SK-N-SH (cell line): ENCODE data around the gene MAGI3. TPM values are rescaled to one million over a fixed set of nuclear protein-coding genes. Genes with fewer than 3 reads are reported as not detected.

Experiments
- CTCF ChIA-PET: fragments of 300-600, 350-600 bp; formaldehyde crosslinking; extraction: SDS; loops from one replicate; lab custom pipeline; 2021; lab: Yijun Ruan, JAX
- POLR2A ChIA-PET: fragments of 350-600 bp; sonication (Branson Sonifier 250); formaldehyde crosslinking; extraction: SDS; loops from one replicate; lab custom pipeline; 2020; ENCODE audit warnings: antibody characterized with exemption, inconsistent platforms; lab: Yijun Ruan, JAX
- DNase-seq: peaks from one replicate; pipeline ENCODE4 v3.0.0; 2012
- H2AFZ ChIP-seq: fragments of 200-600 bp; sonication (generic); 2 replicates; pipeline ENCODE4 v1.8.1; 2016; ENCODE audit warnings: antibody characterized with exemption, mild to moderate bottlenecking, low read depth
- H3F3A ChIP-seq: fragments of 200-600 bp; sonication (generic); replicated peaks from 2 replicates; pipeline ENCODE3; 2016; ENCODE audit warnings: antibody characterized with exemption, mild to moderate bottlenecking; ENCODE audit not compliant: insufficient read depth
- H3K27ac ChIP-seq, 2 experiments: fragments of 200-500 bp in 1 of 2; fragments of 200-600 bp in 1 of 2; sonication (Bioruptor generic) in 1 of 2; sonication (generic), shearing (Covaris generic) in 1 of 2; 2 replicates each; pipeline versions ENCODE4 v1.5.1 to v1.6.1; 2014 to 2016; ENCODE audit warnings: low read depth in 2 of 2, inconsistent platforms in 1 of 2, low read length in 1 of 2, mild to moderate bottlenecking in 1 of 2, mixed read lengths in 1 of 2
- H3K27me3 ChIP-seq: fragments of 200-600 bp; sonication (generic), shearing (Covaris generic); 2 replicates; pipeline ENCODE4 v1.6.1; 2016; ENCODE audit warnings: mixed run types; ENCODE audit not compliant: insufficient read depth
- H3K36me3 ChIP-seq, 2 experiments: fragments of 200-500 bp in 1 of 2; fragments of 200-600 bp in 1 of 2; sonication (Bioruptor generic) in 1 of 2; sonication (generic) in 1 of 2; replicated peaks in 1 of 2; 2 replicates each; pipeline versions ENCODE3 to v1.5.1; 2014 to 2016; ENCODE audit warnings: low read length in 1 of 2, mild to moderate bottlenecking in 1 of 2; ENCODE audit not compliant: insufficient read depth in 2 of 2, control insufficient read depth in 1 of 2
- H3K4me1 ChIP-seq, 2 experiments: fragments of 200-500 bp in 1 of 2; fragments of 200-600 bp in 1 of 2; sonication (Bioruptor generic) in 1 of 2; sonication (generic), shearing (Covaris generic) in 1 of 2; 2 replicates each; pipeline versions ENCODE4 v1.5.1 to v1.6.1; 2014 to 2016; ENCODE audit warnings: low read depth in 1 of 2, low read length in 1 of 2, mixed run types in 1 of 2; ENCODE audit not compliant: insufficient read depth in 2 of 2, control insufficient read depth in 1 of 2
- H3K4me2 ChIP-seq: fragments of 200-600 bp; sonication (generic), shearing (Covaris generic); 2 replicates; pipeline ENCODE4 v1.6.1; 2017; ENCODE audit warnings: mixed run types
- H3K4me3 ChIP-seq, 2 experiments: fragments of 200-500 bp in 1 of 2; fragments of 200-600 bp in 1 of 2; sonication (Bioruptor generic) in 1 of 2; sonication (generic), shearing (Covaris generic) in 1 of 2; 2 replicates each; pipeline versions ENCODE4 v1.5.1 to v1.8.1; 2014 to 2016; ENCODE audit warnings: low read depth in 2 of 2, inconsistent platforms in 1 of 2, low read length in 1 of 2, mild to moderate bottlenecking in 1 of 2, mixed read lengths in 1 of 2, moderate library complexity in 1 of 2
- H3K79me2 ChIP-seq: fragments of 200-600 bp; sonication (generic); 2 replicates; pipeline ENCODE4 v1.8.1; 2017; ENCODE audit warnings: mild to moderate bottlenecking; ENCODE audit not compliant: insufficient read depth
- H3K9ac ChIP-seq: fragments of 200-600 bp; sonication (generic); 2 replicates; pipeline ENCODE4 v1.6.1; 2017; ENCODE audit warnings: mixed run types
- H3K9me2 ChIP-seq: fragments of 200-600 bp; sonication (generic); 2 replicates; pipeline ENCODE4 v1.6.1; 2017; ENCODE audit warnings: mixed run types
- H3K9me3 ChIP-seq: fragments of 200-600 bp; sonication (generic); 2 replicates; pipeline ENCODE4 v1.6.1; 2017; ENCODE audit warnings: mixed run types, mild to moderate bottlenecking, moderate library complexity
- H4K20me1 ChIP-seq: fragments of 200-600 bp; sonication (generic); 2 replicates; pipeline ENCODE4 v1.6.1; 2017; ENCODE audit warnings: mild to moderate bottlenecking, mixed run types; ENCODE audit not compliant: insufficient read depth
- CHD2 ChIP-seq: fragments of 150-350 bp; IDR thresholded peaks from 2 replicates; pipeline ENCODE4 v1.6.1; 2018; ENCODE audit warnings: low read length; ENCODE audit not compliant: partially characterized antibody
- ELF1 ChIP-seq: IDR thresholded peaks from 2 replicates; pipeline ENCODE4 v1.4.0; 2012
- EP300 ChIP-seq, 2 experiments: IDR thresholded peaks; 2 replicates each; pipeline versions ENCODE4 v1.4.0 to v1.6.1; 2012; ENCODE audit warnings: borderline replicate concordance in 1 of 2, low read depth in 1 of 2, low read length in 1 of 2
- EZH2phosphoT487 ChIP-seq: fragments of 200-600 bp; sonication (generic); IDR thresholded peaks from 2 replicates; pipeline ENCODE4 v1.6.1; 2017; ENCODE audit warnings: low read depth, mixed run types, mild to moderate bottlenecking, antibody characterized with exemption, moderate library complexity, borderline replicate concordance
- FOXM1 ChIP-seq: IDR thresholded peaks from 2 replicates; pipeline ENCODE4 v1.4.0; 2012; ENCODE audit warnings: low read depth, mild to moderate bottlenecking
- GATA2 ChIP-seq: sonication (generic); formaldehyde crosslinking; IDR thresholded peaks from 2 replicates; pipeline ENCODE4 v1.5.0; 2020; ENCODE audit warnings: mild to moderate bottlenecking, missing genetic modification reagents
- IRF3 ChIP-seq: fragments of 150-350 bp; IDR thresholded peaks from 2 replicates; pipeline ENCODE4 v1.6.1; 2016; ENCODE audit warnings: mild to moderate bottlenecking, low read depth, low read length
- MAX ChIP-seq: IDR thresholded peaks from 2 replicates; pipeline ENCODE4 v1.4.0; 2012; ENCODE audit warnings: low read depth
- MEF2A ChIP-seq: IDR thresholded peaks from 2 replicates; pipeline ENCODE4 v1.4.0; 2012; ENCODE audit warnings: low read depth, borderline replicate concordance
- NFIC ChIP-seq: IDR thresholded peaks from 2 replicates; pipeline ENCODE4 v1.4.0; 2012; ENCODE audit warnings: borderline replicate concordance
- PBX3 ChIP-seq: IDR thresholded peaks from 2 replicates; pipeline ENCODE4; 2012
- POLR2AphosphoS5 ChIP-seq: IDR thresholded peaks from 2 replicates; pipeline ENCODE4 v1.6.1; 2012; ENCODE audit warnings: low read depth, low read length
- RAD21 ChIP-seq: IDR thresholded peaks from 2 replicates; pipeline ENCODE4 v1.6.1; 2012; ENCODE audit warnings: mild to moderate bottlenecking, low read length
- RCOR1 ChIP-seq: fragments of 150-350 bp; IDR thresholded peaks from 2 replicates; pipeline ENCODE4 v1.6.1; 2017; ENCODE audit warnings: antibody characterized with exemption, low read length
- REST ChIP-seq: IDR thresholded peaks from 2 replicates; pipeline ENCODE4 v1.6.1; 2012; ENCODE audit warnings: mild to moderate bottlenecking, low read depth, low read length, moderate library complexity
- RFX5 ChIP-seq: IDR thresholded peaks from 2 replicates; pipeline ENCODE4 v1.6.1; 2012; ENCODE audit warnings: mild to moderate bottlenecking, improper control_type of control experiment, low read length
- SIN3A ChIP-seq: IDR thresholded peaks from 2 replicates; pipeline ENCODE4 v1.6.1; 2012; ENCODE audit warnings: low read depth, mild to moderate bottlenecking, low read length, moderate library complexity, borderline replicate concordance
- USF2 ChIP-seq: fragments of 150-350 bp; IDR thresholded peaks from 2 replicates; pipeline ENCODE4 v1.6.1; 2017; ENCODE audit warnings: antibody characterized with exemption, low read length, low read depth, borderline replicate concordance
- ZBTB33 ChIP-seq: IDR thresholded peaks from 2 replicates; pipeline ENCODE4 v1.4.0; 2012; ENCODE audit warnings: low read depth, borderline replicate concordance
- WGBS: methylation state at CpG from one replicate; pipeline ENCODE4 v1.1.6; 2017; ENCODE audit warnings: low lambda C conversion rate; 5-methylcytosine and 5-hydroxymethylcytosine counted together
- polyA plus RNA-seq, 3 experiments: library from polyadenylated mRNA; depleted of rRNA; stranded (reverse); fragments of >200 nt; gene quantifications; 2 replicates each; pipeline ENCODE4 v1.2.3, GENCODE V29; 2012

The MAGI3 gene
- polyA plus RNA-seq, 1 of the 3 experiments (the other 2 are of a cell fraction), result 2.9 TPM

GRCh38 chr1:113587475-113587874, 197.2 kb downstream of the MAGI3 start:
- H3K4me2 ChIP-seq, result no peak overlapping the region
- ChIA-PET CTCF (no interaction called here), POLR2A (no interaction called here)
- H3K9ac ChIP-seq, result no peak overlapping the region
- no peak overlapping the region for H3K4me3 ChIP-seq
- no peaks in the 10 kb centered on the region for H3K9me3 ChIP-seq
- no peaks in the 10 kb centered on the region for H3K4me1 ChIP-seq
- no peak overlapping the region for H3K27ac ChIP-seq
- H4K20me1 ChIP-seq, result no peaks in the 10 kb centered on the region
- no peaks in the 10 kb centered on the region for H3F3A ChIP-seq
- WGBS, result 79% methylated on average over 5 of the region's 5 CpGs
- H3K27me3 ChIP-seq, result no peaks in the 10 kb centered on the region
- no peak for DNase-seq
- H3K36me3 ChIP-seq, result peaks cover 12 to 34% of the 10 kb centered on the region in 2 experiments
- H3K79me2 ChIP-seq, result no peaks in the 10 kb centered on the region
- H2AFZ ChIP-seq, result no peak overlapping the region
- TF ChIP-seq CHD2 (no peak), EP300 (IDR thresholded peaks at IDR 0.05; ENCODE audit: borderline replicate concordance in 1 of 2, low read depth in 1 of 2, low read length in 1 of 2) (no peak), MEF2A (no peak), EZH2phosphoT487 (no peak)
- H3K9me2 ChIP-seq, result no peaks in the 10 kb centered on the region

- POLR2A ChIA-PET, result no interaction called here
- WGBS, result 95% methylated on average over 1 of the region's 1 CpG
- no peak for TF ChIP-seq NFIC
- no peak for TF ChIP-seq PBX3
- TF ChIP-seq REST, result no peak
- no peak for TF ChIP-seq CHD2
- TF ChIP-seq POLR2AphosphoS5, result no peak
- TF ChIP-seq FOXM1, result no peak
- TF ChIP-seq GATA2 (CRISPR knock-in tag), result no peak
- no peak for TF ChIP-seq ELF1
- TF ChIP-seq RFX5, result no peak
- TF ChIP-seq IRF3, result no peak
- no peak for TF ChIP-seq ZBTB33
- no peak for TF ChIP-seq RCOR1
- no peak for TF ChIP-seq MAX
- TF ChIP-seq RAD21, result no peak
- no peak for TF ChIP-seq USF2
- no peak for TF ChIP-seq SIN3A
Observed at GRCh38 chr1:113592230-113592629, 201.9 kb downstream of the MAGI3 start.

More at GRCh38 chr1:113592230-113592629, 201.9 kb downstream of the MAGI3 start:
- H3K27me3 ChIP-seq, result no peaks in the 10 kb centered on the region
- no peak for DNase-seq
- no peaks in the 10 kb centered on the region for H3F3A ChIP-seq
- H3K27ac ChIP-seq, result no peak overlapping the region
- no peak overlapping the region for H3K9ac ChIP-seq
- no peaks in the 10 kb centered on the region; the same call in 1 of the 2 replicates for H3K9me2 ChIP-seq
- peaks cover 44 to 47% of the 10 kb centered on the region in 2 experiments for H3K36me3 ChIP-seq
- peaks cover 11% of the 10 kb centered on the region; the same call in 1 of the 2 replicates for H3K9me3 ChIP-seq
- H2AFZ ChIP-seq, result no peak overlapping the region
- H4K20me1 ChIP-seq, result no peaks in the 10 kb centered on the region
- no peak overlapping the region for H3K4me3 ChIP-seq
- peaks cover 0 to 11% of the 10 kb centered on the region in 2 experiments; a peak in 2 of 4 replicates for H3K4me1 ChIP-seq
- CTCF ChIA-PET, result interaction anchor here (0.6 to 2.0 kb wide), 5 partner anchors 18 to 1497 kb away, joined by 3 to 5 read pairs (median 3); partner anchors contain the start of gene TSPAN2
- no peaks in the 10 kb centered on the region for H3K79me2 ChIP-seq
- H3K4me2 ChIP-seq, result no peak overlapping the region
